ENCODE data around the gene UBE2D4.

- TF ChIP-seq, protein P1, sequence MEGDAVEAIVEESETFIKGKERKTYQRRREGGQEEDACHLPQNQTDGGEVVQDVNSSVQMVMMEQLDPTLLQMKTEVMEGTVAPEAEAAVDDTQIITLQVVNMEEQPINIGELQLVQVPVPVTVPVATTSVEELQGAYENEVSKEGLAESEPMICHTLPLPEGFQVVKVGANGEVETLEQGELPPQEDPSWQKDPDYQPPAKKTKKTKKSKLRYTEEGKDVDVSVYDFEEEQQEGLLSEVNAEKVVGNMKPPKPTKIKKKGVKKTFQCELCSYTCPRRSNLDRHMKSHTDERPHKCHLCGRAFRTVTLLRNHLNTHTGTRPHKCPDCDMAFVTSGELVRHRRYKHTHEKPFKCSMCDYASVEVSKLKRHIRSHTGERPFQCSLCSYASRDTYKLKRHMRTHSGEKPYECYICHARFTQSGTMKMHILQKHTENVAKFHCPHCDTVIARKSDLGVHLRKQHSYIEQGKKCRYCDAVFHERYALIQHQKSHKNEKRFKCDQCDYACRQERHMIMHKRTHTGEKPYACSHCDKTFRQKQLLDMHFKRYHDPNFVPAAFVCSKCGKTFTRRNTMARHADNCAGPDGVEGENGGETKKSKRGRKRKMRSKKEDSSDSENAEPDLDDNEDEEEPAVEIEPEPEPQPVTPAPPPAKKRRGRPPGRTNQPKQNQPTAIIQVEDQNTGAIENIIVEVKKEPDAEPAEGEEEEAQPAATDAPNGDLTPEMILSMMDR (conservative IDR thresholded peaks at IDR 0.05 in 1 of 2, IDR thresholded peaks at IDR 0.05 in 1 of 2; ENCODE audit: extremely low read depth in 1 of 2, insufficient read depth in 1 of 2, low read depth in 1 of 2, low read length in 2 of 2), result no peak
- no peak for TF ChIP-seq EZH2 (IDR thresholded peaks at IDR 0.05; ENCODE audit: borderline replicate concordance, low read length)
Observed at GRCh38 chr7:43902542-43903054, 23.6 kb upstream of the UBE2D4 start.
